Measurements from ENCODE around the gene PPP1R16B.

PPP1R16B gene

DNA sequence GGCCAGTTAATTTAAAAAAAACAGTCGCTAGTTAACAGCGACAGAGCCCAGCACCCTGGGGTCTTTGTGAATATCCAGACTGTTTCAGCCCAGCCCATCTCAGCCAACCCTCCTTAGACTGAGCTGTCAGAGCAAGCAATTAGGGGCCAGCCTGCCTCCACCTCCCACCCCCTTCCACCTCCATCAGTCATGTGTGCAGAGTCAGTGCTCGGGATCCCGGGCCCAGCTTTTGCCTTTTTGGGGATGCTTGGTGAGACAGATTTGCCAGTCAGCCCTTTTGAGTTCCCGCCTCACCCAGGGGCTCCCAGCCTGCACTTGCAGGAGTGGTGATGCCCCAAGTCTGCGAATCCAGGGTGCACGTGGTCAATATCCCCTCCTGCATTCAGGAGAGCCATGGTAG lies 114.2 kb downstream of the PPP1R16B start:
- no peak for FAIRE-seq
- DNase-seq (ENCODE audit: extremely low spot score, insufficient read length, low read depth): no peak

DNA sequence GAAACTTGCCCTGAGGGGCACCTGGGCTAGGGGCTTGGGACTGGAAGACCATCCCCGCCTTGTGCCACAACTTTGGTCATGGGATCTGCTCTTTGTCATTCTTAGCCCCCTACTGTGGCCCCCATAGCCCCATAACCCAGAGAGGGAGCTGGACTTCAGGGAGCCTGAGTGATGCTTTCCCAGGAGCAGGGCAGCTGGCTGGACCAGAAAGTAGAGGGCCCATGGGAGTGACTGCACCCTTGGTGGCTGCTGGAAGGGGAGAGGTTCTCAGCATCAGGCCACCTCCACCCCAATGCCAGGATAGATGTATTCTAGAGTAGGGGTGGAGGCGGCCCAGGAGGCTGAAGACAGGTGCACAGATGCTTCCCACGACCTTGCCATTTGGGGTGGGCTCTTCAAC lies 114.9 kb downstream of the PPP1R16B start:
- no peak for FAIRE-seq
- DNase-seq (ENCODE audit: extremely low spot score, insufficient read length, low read depth): no peak

DNA sequence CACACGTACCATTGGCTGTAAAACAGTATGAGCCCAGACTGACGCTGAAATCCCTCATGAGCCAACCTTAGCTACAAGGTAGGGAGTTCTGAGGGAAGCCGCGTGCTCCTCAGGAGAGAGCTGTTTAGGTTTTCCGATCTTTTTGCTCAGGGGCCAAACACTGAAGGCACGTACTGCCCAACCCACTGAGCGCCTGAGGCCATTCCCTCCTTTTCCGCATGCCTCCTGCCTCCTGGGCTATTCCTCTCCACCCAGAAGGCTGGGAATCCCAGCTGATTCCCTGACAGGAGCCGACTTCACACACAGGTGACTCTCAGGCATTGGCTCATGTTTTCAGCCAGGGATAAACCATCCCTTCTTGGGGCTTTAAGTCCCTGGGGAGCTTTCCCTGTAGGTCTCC lies 115.4 kb downstream of the PPP1R16B start:
- DNase-seq (ENCODE audit: extremely low spot score, insufficient read length, low read depth): no peak
- no peak for FAIRE-seq

DNA sequence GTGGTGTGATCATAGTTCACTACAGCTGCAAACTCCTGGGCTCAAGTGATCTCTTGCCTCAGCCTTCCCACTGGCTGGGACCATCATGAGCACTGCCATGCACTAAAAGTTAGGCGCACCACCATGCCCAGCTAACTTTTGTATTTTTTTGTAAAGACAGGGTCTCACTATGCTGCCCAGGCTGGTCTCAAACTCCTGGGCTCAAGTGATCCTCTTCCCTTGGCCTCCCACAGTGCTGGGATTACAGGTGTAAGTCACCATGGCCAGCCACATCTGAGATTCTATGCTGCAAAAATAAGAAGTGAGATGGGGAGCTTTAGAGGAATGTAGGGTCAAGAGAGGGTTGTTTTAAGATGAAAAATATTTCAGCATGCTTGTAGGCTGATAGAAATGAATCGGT lies 119.2 kb downstream of the PPP1R16B start:
- DNase-seq (ENCODE audit: extremely low spot score, insufficient read length, low read depth) (no peak), FAIRE-seq (no peak)

DNA sequence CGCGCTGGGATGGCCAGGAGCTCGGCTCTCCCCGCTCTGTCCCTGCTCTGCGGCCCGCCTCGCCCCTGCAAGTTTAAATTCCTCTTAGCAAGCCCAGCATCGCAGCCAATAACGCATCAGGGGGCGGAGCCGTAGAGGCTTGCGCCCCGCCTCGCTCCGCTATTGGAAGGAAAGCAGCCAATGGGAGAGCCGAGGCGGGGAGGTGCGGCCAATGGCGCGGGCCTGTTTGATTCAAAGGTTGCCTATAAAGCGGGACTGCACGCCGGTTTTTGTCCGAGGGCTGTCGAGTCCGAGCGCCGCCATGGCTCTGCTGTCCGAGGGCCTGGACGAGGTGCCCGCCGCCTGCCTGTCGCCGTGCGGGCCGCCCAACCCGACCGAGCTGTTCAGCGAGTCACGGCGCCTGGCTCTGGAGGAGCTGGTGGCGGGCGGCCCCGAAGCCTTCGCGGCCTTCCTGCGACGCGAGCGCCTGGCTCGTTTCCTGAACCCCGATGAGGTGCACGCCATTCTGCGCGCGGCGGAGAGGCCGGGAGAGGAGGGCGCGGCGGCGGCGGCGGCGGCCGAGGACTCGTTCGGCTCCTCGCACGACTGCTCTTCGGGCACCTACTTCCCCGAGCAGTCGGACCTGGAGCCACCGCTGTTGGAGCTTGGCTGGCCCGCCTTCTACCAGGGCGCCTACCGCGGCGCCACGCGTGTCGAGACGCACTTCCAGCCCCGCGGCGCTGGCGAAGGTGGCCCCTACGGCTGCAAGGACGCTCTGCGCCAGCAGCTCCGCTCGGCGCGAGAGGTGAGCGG lies 120.8 kb downstream of the PPP1R16B start, which contains the start of gene FAM83D:
Gene FAM83D, plus strand, starts transcription at position 276 of the 792 bp plus-strand sequence. Its CDS starts 26 bp downstream, at position 302.
- FAIRE-seq (peak; percentile 96), DNase-seq (ENCODE audit: extremely low spot score, insufficient read length, low read depth) (peak; percentile 99)

DNA sequence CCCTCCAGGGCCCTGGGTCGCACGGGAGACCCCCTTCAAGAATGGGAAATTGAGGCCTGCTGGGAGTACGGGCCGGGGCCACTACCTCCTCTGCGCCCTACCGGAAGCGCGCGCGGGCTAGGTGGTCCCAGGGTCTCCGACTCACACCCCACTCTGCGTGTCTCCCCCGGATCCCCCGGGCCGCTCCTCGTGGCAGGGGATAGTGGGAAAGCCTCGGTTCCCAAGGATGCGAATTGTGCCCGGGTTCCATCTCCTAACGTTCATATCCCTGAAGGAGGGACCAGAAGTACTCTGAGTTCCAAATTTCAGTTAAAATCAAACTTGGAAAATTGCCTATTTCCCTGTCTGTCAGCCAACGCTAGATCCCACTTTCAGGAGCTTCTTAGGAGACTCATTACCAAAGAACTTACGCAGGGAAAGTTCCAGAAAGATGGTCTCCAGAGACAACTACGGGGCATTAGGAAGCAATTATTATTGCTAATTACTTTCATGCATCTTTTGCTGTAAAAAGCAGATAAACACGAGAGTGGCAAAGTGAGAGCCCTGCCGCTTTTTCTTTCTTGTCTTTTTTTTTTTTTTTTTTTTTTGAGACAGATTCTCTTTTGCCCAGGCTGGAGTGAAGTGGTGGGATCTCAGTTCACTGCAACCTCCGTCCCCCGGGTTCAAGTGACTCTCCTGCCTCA lies 121.6 kb downstream of the PPP1R16B start:
- FAIRE-seq (no peak), DNase-seq (ENCODE audit: extremely low spot score, insufficient read length, low read depth) (no peak)

DNA sequence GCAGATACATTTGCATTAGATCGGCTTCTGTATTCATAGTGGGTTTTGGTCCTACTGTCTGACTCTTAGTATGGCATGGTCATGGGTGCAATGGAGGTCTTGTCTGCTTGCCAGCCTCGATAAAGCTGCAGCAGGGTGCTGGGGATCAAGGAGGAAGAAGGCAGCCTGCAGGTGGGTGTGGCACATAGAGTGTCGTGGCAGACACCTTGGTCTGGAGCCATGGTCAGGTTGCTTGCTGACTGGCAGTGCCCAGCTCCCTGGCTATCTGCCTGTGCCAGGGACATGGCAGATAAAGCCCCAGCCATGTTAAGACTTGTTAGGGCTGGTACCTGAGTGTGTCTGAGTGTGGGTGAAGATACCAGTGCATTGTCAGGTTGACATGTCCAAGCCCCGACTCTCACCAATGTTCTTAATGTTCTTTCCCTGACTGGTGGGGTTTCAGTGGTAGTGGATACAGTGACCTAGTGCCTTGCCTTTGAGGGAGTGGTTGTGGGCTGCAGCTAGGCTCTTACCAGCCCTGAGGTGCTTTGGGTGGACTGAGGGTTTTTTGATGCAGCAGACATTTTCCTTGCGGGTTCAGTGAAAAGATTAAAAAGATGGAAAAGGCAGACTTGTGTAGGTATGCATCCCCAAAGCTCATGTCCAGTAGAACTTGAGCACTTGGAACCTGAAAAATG lies 122.5 kb downstream of the PPP1R16B start:
- FAIRE-seq (no peak), DNase-seq (ENCODE audit: extremely low spot score, insufficient read length, low read depth) (no peak)

DNA sequence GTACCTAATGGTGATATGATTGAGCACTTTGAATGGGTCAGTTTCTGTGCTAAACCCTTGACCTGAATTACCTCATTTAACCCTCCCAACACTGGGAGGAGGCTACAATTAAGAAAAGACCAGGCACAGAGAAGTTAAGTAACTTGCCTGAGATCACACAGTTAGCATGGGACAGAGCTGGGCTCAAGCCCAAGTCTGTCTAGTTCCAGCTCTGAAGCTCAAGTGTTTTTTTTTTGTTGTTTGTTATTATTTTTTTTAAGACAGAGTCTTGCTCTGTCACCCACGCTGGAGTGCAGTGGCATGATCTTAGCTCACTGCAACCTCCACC lies 124.7 kb downstream of the PPP1R16B start:
- no peak for FAIRE-seq
- DNase-seq (ENCODE audit: extremely low spot score, insufficient read length, low read depth): no peak

DNA sequence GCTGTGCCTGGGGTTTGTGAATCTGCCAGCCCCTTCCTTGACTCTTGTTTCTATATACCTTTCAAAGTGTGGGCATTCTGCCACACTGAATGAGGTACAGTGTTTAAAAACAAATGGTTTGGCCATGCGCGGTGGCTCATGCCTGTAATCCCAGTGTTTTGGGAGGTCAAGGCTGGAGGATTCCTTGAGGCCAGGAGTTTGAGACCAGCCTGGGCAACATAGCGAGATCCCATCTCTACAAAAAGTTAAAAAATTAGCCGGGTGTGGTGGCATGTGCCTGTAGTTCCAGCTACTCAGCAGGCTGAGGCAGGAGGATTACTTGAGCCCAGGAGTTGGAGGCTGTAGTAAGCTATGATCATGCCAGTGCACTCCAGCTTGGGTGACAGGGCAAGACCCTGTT lies 126.5 kb downstream of the PPP1R16B start:
- DNase-seq (ENCODE audit: extremely low spot score, insufficient read length, low read depth): no peak
- FAIRE-seq: no peak

DNA sequence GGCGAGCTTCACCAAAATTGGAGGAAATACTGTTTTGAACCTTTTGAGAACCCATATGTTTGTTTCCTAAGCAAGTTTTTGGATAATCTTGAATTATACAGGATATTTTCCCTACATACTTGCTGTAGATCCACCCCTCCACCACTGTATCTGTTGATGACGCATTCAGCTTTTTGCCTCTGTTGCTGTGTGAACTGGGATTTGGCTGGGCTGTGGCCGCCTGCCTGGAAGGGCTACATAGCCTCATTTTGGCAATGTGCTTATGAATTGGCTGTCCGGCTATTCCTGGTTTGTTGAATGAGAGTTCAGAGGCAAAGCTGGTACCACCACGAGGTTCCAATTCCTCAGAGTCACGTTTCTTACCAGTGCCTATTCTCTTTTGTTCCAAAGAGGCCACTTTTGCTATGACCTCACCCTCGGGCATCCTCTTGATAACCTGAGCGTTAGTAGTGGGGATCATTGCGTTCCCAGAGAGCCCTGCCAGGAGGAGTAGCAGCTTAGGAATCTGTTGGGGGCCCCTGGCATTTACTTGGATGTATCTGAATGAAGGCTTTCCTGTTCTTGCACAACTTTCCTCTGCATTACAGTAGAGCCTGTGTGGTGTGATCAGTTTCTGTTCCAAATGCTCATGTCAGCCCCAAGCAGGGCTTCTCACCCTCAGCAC lies 127.1 kb downstream of the PPP1R16B start:
- FAIRE-seq (no peak), DNase-seq (ENCODE audit: extremely low spot score, insufficient read length, low read depth) (no peak)

DNA sequence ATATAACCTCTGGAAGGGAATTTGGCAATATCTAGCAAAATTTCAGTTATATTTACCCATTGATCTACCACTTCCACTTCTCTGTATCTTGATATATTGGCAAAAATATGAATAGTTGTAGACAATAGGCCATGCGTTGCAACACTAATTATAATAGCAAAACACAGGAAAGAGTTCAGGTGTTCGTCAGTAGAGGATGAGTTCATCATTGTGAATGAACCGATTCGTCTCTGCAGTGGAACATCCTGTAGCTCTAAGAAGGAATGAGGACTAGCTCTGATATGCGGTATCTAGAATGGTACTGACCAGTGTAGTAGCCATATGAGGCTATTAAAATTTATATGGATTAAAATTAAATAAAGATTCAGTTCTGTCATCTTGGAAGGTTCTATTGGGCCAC lies 129.0 kb downstream of the PPP1R16B start:
- FAIRE-seq: no peak

DNA sequence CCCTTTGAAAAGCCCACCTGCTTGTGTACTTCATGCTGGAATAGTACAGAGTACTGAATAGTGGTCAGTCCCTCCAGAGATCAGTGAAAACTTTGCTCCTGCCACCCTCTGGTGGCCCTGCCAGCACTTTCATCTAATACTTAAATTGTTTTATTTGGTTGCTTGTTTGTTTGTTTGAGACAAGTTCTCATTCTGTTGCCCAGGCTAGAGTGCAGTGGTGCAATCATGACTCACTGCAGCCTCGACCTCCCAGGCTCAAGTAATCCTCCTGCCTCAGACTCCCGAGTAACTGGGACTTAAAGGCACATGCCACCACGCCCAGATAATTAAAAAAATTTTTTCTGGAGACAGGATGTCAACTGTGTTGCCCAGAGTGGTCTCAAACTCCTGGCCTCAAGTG lies 129.8 kb downstream of the PPP1R16B start:
- FAIRE-seq: no peak
- no peak for DNase-seq (ENCODE audit: extremely low spot score, insufficient read length, low read depth)

More for the DNA sequence above, 129.0 kb downstream of the PPP1R16B start:
- no peak for DNase-seq (ENCODE audit: extremely low spot score, insufficient read length, low read depth)

DNA sequence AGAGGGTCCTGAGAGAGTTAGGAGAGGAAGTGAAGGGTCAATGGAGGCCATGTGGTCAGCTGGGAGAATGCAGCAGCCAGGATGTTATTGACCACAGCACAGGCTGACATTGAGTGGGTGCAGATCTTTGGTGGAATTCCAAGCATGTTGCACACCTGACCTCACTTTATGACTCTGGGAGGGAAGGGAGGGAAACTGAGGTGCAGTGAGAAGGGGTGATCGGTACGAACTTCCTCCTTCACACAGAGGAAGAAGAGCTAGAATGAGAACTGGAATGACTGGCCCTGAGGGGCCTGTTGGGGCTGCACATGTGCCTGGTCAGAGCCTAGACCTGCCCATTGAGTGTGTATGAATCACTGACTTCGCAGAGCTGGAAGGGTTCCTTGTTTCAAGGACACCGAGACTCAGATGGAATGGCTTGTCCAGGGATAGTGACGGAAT lies 130.5 kb downstream of the PPP1R16B start:
- no peak for DNase-seq (ENCODE audit: extremely low spot score, insufficient read length, low read depth)
- FAIRE-seq: no peak

DNA sequence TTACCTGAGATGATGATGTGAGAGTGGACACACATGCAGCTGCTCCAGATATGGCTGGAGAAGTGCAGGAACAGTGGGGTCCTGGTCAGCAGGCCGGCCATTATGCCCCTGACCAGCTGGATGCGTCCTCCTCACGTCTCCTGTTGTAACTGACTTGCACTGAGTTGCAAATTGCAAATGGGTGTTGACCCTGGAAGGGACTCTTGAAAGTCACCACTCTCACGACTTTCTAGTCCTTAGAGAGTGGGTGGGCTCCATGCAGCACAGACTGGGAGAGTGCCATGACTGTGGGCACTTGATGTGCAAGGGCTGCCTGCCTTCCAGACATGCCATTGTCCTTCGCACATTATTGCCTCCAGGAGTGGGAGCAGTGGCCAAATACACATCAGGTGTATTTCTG lies 131.5 kb downstream of the PPP1R16B start:
- FAIRE-seq (no peak), DNase-seq (ENCODE audit: extremely low spot score, insufficient read length, low read depth) (no peak)

DNA sequence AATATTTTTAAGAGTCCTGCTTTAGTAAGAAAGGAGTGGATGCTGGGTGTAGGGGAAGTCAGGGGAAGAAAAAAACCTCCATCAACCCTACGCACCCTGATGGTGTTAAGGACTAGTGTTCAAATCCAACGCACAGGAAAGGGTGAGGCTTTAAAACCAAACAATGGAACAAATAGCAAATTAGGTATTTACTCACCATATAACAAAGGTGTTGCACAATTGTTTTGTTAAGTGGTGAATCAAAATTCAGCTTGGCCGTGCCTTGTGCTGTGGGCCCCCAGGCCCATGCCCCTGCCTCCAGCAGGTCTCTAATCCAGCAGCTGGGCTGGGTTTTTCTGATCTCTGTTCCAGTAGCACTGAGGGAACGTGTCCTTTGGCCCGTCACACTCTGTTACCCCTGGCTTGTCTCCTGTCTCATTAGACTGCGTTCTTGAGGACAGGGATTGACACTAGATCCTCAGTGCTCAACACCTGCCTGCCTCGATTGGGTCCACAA lies 132.5 kb downstream of the PPP1R16B start:
- FAIRE-seq: no peak
- DNase-seq (ENCODE audit: extremely low spot score, insufficient read length, low read depth): no peak

DNA sequence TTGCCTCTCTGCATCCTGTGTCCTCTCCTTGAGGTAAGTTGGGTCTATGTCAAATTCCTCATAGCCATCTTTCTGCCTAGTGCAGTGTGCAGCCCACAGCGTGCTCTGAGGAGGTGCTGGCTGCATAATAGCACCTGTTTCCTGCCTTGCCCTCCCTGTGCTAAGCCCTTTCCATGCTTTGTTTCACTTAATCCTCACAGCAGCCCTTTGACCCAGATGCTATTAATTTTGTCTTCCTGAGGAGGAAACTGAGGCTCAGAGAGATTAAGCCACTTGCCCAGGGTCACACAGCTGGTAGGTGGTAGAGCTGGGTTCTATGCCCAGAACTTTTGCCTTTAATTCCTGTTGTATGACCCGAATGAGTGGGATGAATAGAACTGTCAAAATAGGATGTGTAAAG lies 134.2 kb downstream of the PPP1R16B start:
- no peak for FAIRE-seq
- no peak for DNase-seq (ENCODE audit: extremely low spot score, insufficient read length, low read depth)

DNA sequence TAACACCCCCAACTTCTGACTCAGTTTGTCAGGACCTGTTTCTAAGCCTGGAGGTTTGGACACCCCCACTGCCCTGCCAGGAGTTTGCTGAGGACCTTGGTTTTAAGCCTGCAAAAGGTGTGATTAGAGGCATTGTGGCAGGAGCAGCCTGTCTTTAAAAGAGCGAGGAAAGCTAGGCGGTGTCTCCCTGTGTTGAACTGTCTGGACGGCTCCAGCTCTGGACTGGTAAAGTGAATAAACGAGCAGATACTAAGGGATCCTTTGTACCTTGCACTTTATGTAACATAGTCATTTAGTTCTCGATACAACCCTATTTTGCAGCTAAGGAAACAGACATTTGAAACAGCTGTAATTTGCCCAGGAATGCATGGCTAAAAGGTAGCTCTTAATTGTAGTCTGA lies 135.1 kb downstream of the PPP1R16B start:
- no peak for DNase-seq (ENCODE audit: extremely low spot score, insufficient read length, low read depth)
- FAIRE-seq: no peak

DNA sequence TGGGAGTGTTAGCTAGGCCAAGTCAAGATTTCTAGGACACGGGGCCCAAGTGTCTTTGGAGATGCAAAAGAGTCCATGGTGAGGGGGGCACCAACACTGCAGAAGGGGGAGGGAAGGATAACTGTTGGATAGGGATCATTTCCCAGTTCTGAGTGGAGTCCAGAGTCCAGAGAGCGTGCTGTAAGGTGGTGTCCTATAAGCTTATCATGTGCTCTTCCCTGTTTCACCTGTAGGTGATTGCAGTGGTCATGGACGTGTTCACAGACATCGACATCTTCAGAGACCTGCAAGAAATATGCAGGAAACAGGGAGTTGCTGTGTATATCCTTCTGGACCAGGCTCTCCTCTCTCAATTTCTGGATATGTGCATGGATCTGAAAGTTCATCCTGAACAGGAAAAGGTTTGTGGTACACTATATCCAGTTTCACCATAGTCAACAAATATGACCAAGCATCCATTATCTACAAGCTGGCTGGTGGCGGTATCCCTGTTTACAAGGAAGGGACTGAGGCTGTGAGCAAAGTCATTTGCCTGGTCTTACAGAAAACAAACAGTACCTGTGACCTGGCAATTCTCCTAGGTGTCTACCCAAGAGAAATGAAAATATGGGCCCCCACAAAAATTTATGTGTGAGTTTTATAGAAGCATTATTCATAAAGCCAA lies 136.4 kb downstream of the PPP1R16B start:
- no peak for FAIRE-seq
- DNase-seq (ENCODE audit: extremely low spot score, insufficient read length, low read depth): no peak

DNA sequence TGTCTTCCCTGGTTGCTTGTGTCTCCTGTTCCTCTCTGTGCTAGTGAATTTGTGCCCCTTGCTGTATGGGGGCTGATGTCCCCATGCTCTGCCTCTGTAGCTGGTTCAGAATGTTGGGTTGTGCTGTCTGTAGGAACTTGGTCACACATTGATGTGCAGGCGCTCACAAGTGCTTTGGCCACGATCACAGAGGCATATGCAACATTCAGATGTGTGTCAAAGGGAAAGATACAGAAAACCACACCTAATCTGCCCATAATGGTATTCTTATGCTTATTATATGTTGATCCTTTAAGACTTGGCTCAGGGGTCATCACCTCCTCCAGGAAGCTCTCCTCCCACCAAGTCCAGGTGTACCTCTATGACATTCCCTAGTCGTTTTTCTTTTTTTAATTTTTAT lies 139.5 kb downstream of the PPP1R16B start:
- no peak for FAIRE-seq
- DNase-seq (ENCODE audit: extremely low spot score, insufficient read length, low read depth): no peak

DNA sequence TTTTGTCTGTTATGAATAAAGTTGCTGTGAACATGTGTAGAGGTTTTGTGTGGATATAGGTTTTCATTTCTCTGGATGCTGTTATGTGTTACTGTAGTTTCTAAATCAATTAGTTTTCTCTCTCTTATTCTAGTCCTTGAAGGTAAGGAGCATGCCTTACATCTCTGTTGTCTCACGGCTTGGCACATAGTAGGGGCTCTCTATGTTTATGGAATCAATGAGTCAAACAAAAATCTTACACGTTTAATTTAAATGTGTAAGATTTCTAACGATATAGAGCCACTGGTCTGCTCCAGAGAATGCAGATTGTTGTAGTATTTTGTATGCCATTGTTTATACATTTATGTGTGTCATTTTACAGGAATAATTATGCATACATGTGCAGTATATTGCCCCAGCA lies 141.3 kb downstream of the PPP1R16B start:
- DNase-seq (ENCODE audit: extremely low spot score, insufficient read length, low read depth) (no peak), FAIRE-seq (no peak)

All from GM18507 (cell line).